Testis (tissue), 2 donors: ENCODE measurements around the gene FAM9B.

Source experiments
- POLR2A ChIP-seq: fragments of 450-650 bp; IDR thresholded peaks from one replicate; pipeline ENCODE4 v1.6.1; 2017; ENCODE audit warnings: antibody characterized with exemption, mild to moderate bottlenecking, moderate library complexity
- TF ChIP-seq, protein P1 (sequence below), 3 experiments: fragments of 450-650 bp in 2 of 3; fragments of 200-600 bp in 1 of 3; sonication (generic) in 1 of 3; IDR thresholded peaks; one replicate each; pipeline ENCODE4 v1.5.1; 2016 to 2019; ENCODE audit warnings: antibody characterized with exemption in 3 of 3, mild to moderate bottlenecking in 2 of 3, moderate library complexity in 1 of 3

DNA sequence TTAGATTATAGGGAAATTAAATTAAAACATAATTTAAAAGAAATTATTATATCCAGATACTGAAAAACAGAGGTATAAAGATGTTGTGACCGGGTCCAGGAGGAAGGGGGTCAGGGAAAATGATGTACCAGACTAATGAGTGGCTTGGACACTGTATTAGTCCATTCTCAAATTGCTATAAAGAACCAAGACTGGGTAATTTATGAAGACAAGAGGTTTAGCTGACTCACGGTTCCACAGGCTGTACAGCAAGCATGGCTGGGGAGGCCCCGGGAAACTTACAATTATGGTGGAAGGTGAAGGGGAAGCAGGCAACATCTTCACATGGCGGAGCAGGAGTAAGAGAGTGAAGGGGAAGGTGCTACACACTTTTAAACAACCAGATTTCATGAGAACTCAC, 3.4 kb upstream of the FAM9B start:
- TF ChIP-seq POLR2A, result no peak
- TF ChIP-seq, protein P1, sequence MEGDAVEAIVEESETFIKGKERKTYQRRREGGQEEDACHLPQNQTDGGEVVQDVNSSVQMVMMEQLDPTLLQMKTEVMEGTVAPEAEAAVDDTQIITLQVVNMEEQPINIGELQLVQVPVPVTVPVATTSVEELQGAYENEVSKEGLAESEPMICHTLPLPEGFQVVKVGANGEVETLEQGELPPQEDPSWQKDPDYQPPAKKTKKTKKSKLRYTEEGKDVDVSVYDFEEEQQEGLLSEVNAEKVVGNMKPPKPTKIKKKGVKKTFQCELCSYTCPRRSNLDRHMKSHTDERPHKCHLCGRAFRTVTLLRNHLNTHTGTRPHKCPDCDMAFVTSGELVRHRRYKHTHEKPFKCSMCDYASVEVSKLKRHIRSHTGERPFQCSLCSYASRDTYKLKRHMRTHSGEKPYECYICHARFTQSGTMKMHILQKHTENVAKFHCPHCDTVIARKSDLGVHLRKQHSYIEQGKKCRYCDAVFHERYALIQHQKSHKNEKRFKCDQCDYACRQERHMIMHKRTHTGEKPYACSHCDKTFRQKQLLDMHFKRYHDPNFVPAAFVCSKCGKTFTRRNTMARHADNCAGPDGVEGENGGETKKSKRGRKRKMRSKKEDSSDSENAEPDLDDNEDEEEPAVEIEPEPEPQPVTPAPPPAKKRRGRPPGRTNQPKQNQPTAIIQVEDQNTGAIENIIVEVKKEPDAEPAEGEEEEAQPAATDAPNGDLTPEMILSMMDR (IDR thresholded peaks at IDR 0.05), result no peak
